ENCODE measurements around the gene GPS2. TPM values are rescaled to one million over a fixed set of nuclear protein-coding genes. Genes with fewer than 3 reads are reported as not detected.

The GPS2 gene
- total and polyA plus RNA-seq, 2 experiments from 2014 or later: 59.9 to 97.4 TPM

GRCh38 chr17:7322520-7323194, 7.5 kb upstream of the GPS2 start:
- TF ChIP-seq CTCF (IDR thresholded peaks at IDR 0.05; ENCODE audit: low read depth, low read length): no peak
- Histone ChIP-seq H3K4me3 (no peak overlapping the region), H3K9me3 (ENCODE audit: low read depth) (no peaks in the 10 kb centered on the region), H3K36me3 (peaks cover 46% of the 10 kb centered on the region), H3K27ac (no peak overlapping the region), H3K27me3 (no peaks in the 10 kb centered on the region), H3K4me1 (ENCODE audit: low read depth) (no peaks in the 10 kb centered on the region)
- no peak for DNase-seq (ENCODE audit: low read depth in 1 of 2, low spot score in 1 of 2)

- Histone ChIP-seq H3K27ac (no peak overlapping the region), H3K4me1 (ENCODE audit: low read depth) (no peaks in the 10 kb centered on the region), H3K27me3 (no peaks in the 10 kb centered on the region), H3K9me3 (ENCODE audit: low read depth) (no peaks in the 10 kb centered on the region), H3K36me3 (peaks cover 51% of the 10 kb centered on the region), H3K4me3 (no peak overlapping the region)
- no peak for DNase-seq (ENCODE audit: low read depth in 1 of 2, low spot score in 1 of 2)
- TF ChIP-seq CTCF (IDR thresholded peaks at IDR 0.05; ENCODE audit: low read depth, low read length): no peak
Observed at GRCh38 chr17:7321466-7321865, 6.3 kb upstream of the GPS2 start.

GRCh38 chr17:7318121-7318860, 3.1 kb upstream of the GPS2 start:
- Histone ChIP-seq H3K27ac (no peak overlapping the region), H3K4me3 (no peak overlapping the region), H3K4me1 (ENCODE audit: low read depth) (peaks cover 7% of the 10 kb centered on the region), H3K9me3 (ENCODE audit: low read depth) (no peaks in the 10 kb centered on the region), H3K36me3 (peaks cover 52% of the 10 kb centered on the region), H3K27me3 (no peaks in the 10 kb centered on the region)
- no peak for TF ChIP-seq CTCF (IDR thresholded peaks at IDR 0.05; ENCODE audit: low read depth, low read length)
- no peak for DNase-seq (ENCODE audit: low read depth in 1 of 2, low spot score in 1 of 2)

- no peak for TF ChIP-seq CTCF (IDR thresholded peaks at IDR 0.05; ENCODE audit: low read depth, low read length)
- no peaks in the 10 kb centered on the region for H3K27me3 ChIP-seq
- DNase-seq (ENCODE audit: low read depth in 1 of 2, low spot score in 1 of 2): no peak
- H3K4me3 ChIP-seq: no peak overlapping the region
- H3K27ac ChIP-seq: no peak overlapping the region
- peaks cover 7% of the 10 kb centered on the region for H3K4me1 ChIP-seq (ENCODE audit: low read depth)
- peaks cover 51% of the 10 kb centered on the region for H3K36me3 ChIP-seq
- no peaks in the 10 kb centered on the region for H3K9me3 ChIP-seq (ENCODE audit: low read depth)
Observed at GRCh38 chr17:7317161-7317803, 2.1 kb upstream of the GPS2 start.

- H3K4me1 ChIP-seq (ENCODE audit: low read depth): peaks cover 7% of the 10 kb centered on the region
- H3K36me3 ChIP-seq: peaks cover 48% of the 10 kb centered on the region
- no peak for DNase-seq (ENCODE audit: low read depth in 1 of 2, low spot score in 1 of 2)
- TF ChIP-seq CTCF (IDR thresholded peaks at IDR 0.05; ENCODE audit: low read depth, low read length): no peak
- no peaks in the 10 kb centered on the region for H3K9me3 ChIP-seq (ENCODE audit: low read depth)
- H3K27ac ChIP-seq: peak overlapping the region; percentile 82
- no peaks in the 10 kb centered on the region for H3K27me3 ChIP-seq
- peak overlapping the region; percentile 90 for H3K4me3 ChIP-seq
Observed at GRCh38 chr17:7315570-7316235, 543 bp upstream of the GPS2 start.
